Choroid plexus epithelial cell (primary cell): ENCODE data around the gene MRPL3.
A peak's percentile ranks its signal among the peaks of the same experiment; 100 is the strongest.

Source experiments
- DNase-seq: peaks from one replicate; pipeline ENCODE4 v3.0.0-alpha.2; 2010; ENCODE audit warnings: low read depth
- H3K4me3 ChIP-seq: 2 replicates; pipeline ENCODE4 v1.5.1; 2011; ENCODE audit warnings: low read depth, mild to moderate bottlenecking, control low read depth, low read length, moderate library complexity
- TF ChIP-seq, protein P1 (sequence below): conservative IDR thresholded peaks from 2 replicates; pipeline ENCODE4 v1.5.1; 2011; ENCODE audit warnings: low read depth, mild to moderate bottlenecking, control low read depth, inconsistent platforms, low read length, moderate library complexity

The MRPL3 gene

DNA sequence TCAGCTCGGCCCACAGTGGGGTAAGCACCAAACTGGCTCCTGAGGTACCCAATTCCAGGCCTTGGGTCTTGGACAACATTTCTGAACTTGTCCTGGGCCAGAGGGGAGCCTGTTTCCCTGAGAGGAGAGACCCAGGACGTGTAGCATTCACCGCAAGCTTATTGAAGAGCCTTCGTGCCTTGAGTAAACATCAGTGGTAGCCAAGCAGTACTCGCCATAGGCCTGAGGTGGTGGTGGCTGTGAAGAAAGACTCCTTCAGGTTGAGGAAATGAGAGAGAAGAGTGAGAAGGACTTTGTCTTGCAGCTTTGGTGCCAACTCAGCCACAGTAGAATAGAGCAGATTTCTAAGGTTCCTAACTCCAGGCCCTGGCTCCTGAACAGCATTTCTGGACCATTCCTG, 71.0 kb downstream of the MRPL3 start:
- no peak overlapping the region for H3K4me3 ChIP-seq
- TF ChIP-seq, protein P1, sequence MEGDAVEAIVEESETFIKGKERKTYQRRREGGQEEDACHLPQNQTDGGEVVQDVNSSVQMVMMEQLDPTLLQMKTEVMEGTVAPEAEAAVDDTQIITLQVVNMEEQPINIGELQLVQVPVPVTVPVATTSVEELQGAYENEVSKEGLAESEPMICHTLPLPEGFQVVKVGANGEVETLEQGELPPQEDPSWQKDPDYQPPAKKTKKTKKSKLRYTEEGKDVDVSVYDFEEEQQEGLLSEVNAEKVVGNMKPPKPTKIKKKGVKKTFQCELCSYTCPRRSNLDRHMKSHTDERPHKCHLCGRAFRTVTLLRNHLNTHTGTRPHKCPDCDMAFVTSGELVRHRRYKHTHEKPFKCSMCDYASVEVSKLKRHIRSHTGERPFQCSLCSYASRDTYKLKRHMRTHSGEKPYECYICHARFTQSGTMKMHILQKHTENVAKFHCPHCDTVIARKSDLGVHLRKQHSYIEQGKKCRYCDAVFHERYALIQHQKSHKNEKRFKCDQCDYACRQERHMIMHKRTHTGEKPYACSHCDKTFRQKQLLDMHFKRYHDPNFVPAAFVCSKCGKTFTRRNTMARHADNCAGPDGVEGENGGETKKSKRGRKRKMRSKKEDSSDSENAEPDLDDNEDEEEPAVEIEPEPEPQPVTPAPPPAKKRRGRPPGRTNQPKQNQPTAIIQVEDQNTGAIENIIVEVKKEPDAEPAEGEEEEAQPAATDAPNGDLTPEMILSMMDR, result no peak
- DNase-seq, result no peak

GRCh38 chr3:131427226-131427625, 75.5 kb downstream of the MRPL3 start:
- TF ChIP-seq, protein P1, result no peak
- H3K4me3 ChIP-seq, result no peak overlapping the region
- DNase-seq, result no peak

- TF ChIP-seq, protein P1, result no peak
- peak; percentile 33 for DNase-seq
- H3K4me3 ChIP-seq, result no peak overlapping the region
Measured at GRCh38 chr3:131421957-131422498, 80.7 kb downstream of the MRPL3 start.

GRCh38 chr3:131421301-131421700, 81.5 kb downstream of the MRPL3 start:
- no peak for DNase-seq
- TF ChIP-seq, protein P1, result no peak
- H3K4me3 ChIP-seq, result no peak overlapping the region

- DNase-seq, result no peak
- TF ChIP-seq, protein P1, result no peak
- H3K4me3 ChIP-seq, result no peak overlapping the region
Measured at GRCh38 chr3:131417751-131418150, 85.0 kb downstream of the MRPL3 start.
